Adipose tissue (tissue), 3 donors: ENCODE results near the gene CELF3. TPM values are rescaled to one million over a fixed set of nuclear protein-coding genes. Genes with fewer than 3 reads are reported as not detected.

ENCODE experiments used
- H3K27ac ChIP-seq: one replicate; pipeline ENCODE4 v1.5.1; 2013; ENCODE audit warnings: low read depth, low read length
- WGBS, 3 donors: extraction: QIAGEN DNeasy Blood & Tissue Kit; methylation state at CpG; one replicate each; pipeline ENCODE4 v1.1.7; 2013; 5-methylcytosine and 5-hydroxymethylcytosine counted together
- polyA plus RNA-seq, 3 donors: library from polyadenylated mRNA; stranded (reverse); fragments of 200-250 nt; gene quantifications; one replicate each; pipeline ENCODE4 v1.2.3, GENCODE V29; 2013
- donor health status: healthy with polysubstance abuse.
- donor health status: Bipolar disorder and iron deficiency.
- donor health status: healthy.

The CELF3 gene
- polyA plus RNA-seq, 3 donors = 0.13 to 4.6 TPM; not detected in 1

GRCh38 chr1:151721788-151722510 lies 5.3 kb upstream of the CELF3 start:
- no peak overlapping the region for H3K27ac ChIP-seq
- whole genome bisulfite sequencing, 3 donors = 26 to 42% (median 30%) methylated on average over 17 of the region's 17 CpGs

- WGBS, 3 donors = 1 to 7% (median 2%) methylated on average over 41 to 44 of the region's 44 CpGs
- no peak within 1 kb of the TSS for H3K27ac ChIP-seq
Observed at GRCh38 chr1:151720974-151721787, 4.6 kb upstream of the CELF3 start, which contains the start of gene RIIAD1. Gene RIIAD1, plus strand, starts transcription at chr1:151721522. Its CDS starts 15 bp downstream, at chr1:151721537.

GRCh38 chr1:151720554-151720953 lies 4.0 kb upstream of the CELF3 start:
- WGBS, 3 donors = 11 to 28% (median 16%) methylated on average over 5 of the region's 5 CpGs

GRCh38 chr1:151720125-151720524 lies 3.5 kb upstream of the CELF3 start:
- 20 to 52% (median 40%) methylated on average over 1 of the region's 1 CpG for WGBS, 3 donors
- no peak overlapping the region for H3K27ac ChIP-seq

More at GRCh38 chr1:151720554-151720953, 4.0 kb upstream of the CELF3 start:
- H3K27ac ChIP-seq = no peak overlapping the region

- WGBS, 3 donors = 68 to 88% (median 82%) methylated on average over 4 of the region's 4 CpGs
- no peak overlapping the region for H3K27ac ChIP-seq
Observed at GRCh38 chr1:151718666-151719065, 2.1 kb upstream of the CELF3 start.

GRCh38 chr1:151718011-151718431 lies 1.4 kb upstream of the CELF3 start:
- H3K27ac ChIP-seq = no peak overlapping the region
- WGBS, 3 donors = 41 to 45% (median 45%) methylated on average over 4 of the region's 4 CpGs

GRCh38 chr1:151716405-151716762 lies 219 bp downstream of the CELF3 start:
- WGBS, 3 donors = 2 to 23% (median 7%) methylated on average over 5 to 11 of the region's 11 CpGs

GRCh38 chr1:151715726-151716404 lies 738 bp downstream of the CELF3 start:
- WGBS, 3 donors = 37 to 41% (median 41%) methylated on average over 17 of the region's 17 CpGs
- no peak overlapping the region for H3K27ac ChIP-seq

More at GRCh38 chr1:151716405-151716762, 219 bp downstream of the CELF3 start:
- H3K27ac ChIP-seq = no peak overlapping the region

GRCh38 chr1:151714820-151715725 lies 1.5 kb downstream of the CELF3 start:
- H3K27ac ChIP-seq = no peak overlapping the region
- 65 to 72% (median 66%) methylated on average over 10 of the region's 10 CpGs for WGBS, 3 donors

- 83 to 96% (median 90%) methylated on average over 1 to 2 of the region's 2 CpGs for WGBS, 3 donors
- no peak overlapping the region for H3K27ac ChIP-seq
Observed at GRCh38 chr1:151713874-151714273, 2.7 kb downstream of the CELF3 start.

- no peak overlapping the region for H3K27ac ChIP-seq
Observed at GRCh38 chr1:151713044-151713443, 3.6 kb downstream of the CELF3 start.

GRCh38 chr1:151711951-151712350 lies 4.7 kb downstream of the CELF3 start:
- WGBS, 3 donors = 65 to 67% (median 67%) methylated on average over 10 of the region's 10 CpGs
- H3K27ac ChIP-seq = no peak overlapping the region

More at GRCh38 chr1:151713044-151713443, 3.6 kb downstream of the CELF3 start:
- 31 to 81% (median 76%) methylated on average over 2 of the region's 2 CpGs for WGBS, 3 donors

GRCh38 chr1:151711044-151711800 lies 5.4 kb downstream of the CELF3 start:
- whole genome bisulfite sequencing, 3 donors = 78 to 84% (median 83%) methylated on average over 21 of the region's 21 CpGs
- no peak overlapping the region for H3K27ac ChIP-seq

GRCh38 chr1:151710187-151710840 lies 6.3 kb downstream of the CELF3 start:
- no peak overlapping the region for H3K27ac ChIP-seq
- 41 to 57% (median 55%) methylated on average over 15 of the region's 15 CpGs for WGBS, 3 donors

- no peak overlapping the region for H3K27ac ChIP-seq
- WGBS, 3 donors = 72 to 81% (median 79%) methylated on average over 13 to 15 of the region's 15 CpGs
Observed at GRCh38 chr1:151708891-151709290, 7.7 kb downstream of the CELF3 start.

- no peak overlapping the region for H3K27ac ChIP-seq
- 91 to 93% (median 92%) methylated on average over 14 to 15 of the region's 15 CpGs for WGBS, 3 donors
Observed at GRCh38 chr1:151707541-151708065, 9.0 kb downstream of the CELF3 start.
